GM23338 (cell line): ENCODE data around the gene DPF3. TPM values are rescaled to one million over a fixed set of nuclear protein-coding genes. Genes with fewer than 3 reads are reported as not detected.

ENCODE experiments used
- ATAC-seq: fragments of 200-7000 bp; cut with Tn5 transposase; 3 replicates; pipeline ENCODE4 v1.9.1; 2020
- DNase-seq: peaks from one replicate; pipeline ENCODE4 v3.0.0-alpha.2; 2015; ENCODE audit warnings: low spot score
- H2AFZ ChIP-seq: fragments of 200-600 bp; sonication (generic); 2 replicates; pipeline ENCODE4 v1.8.0; 2016; ENCODE audit warnings: antibody characterized with exemption, mild to moderate bottlenecking, moderate library complexity
- H3F3A ChIP-seq: fragments of 200-600 bp; sonication (generic); replicated peaks from 2 replicates; pipeline ENCODE4 v1.8.0; 2017; ENCODE audit warnings: antibody characterized with exemption, mixed run types, low read depth
- H3K27ac ChIP-seq: fragments of 200-600 bp; sonication (generic); 2 replicates; pipeline ENCODE4 v1.6.1; 2016; ENCODE audit warnings: low read depth
- H3K27me3 ChIP-seq: fragments of 200-600 bp; sonication (generic); 2 replicates; pipeline ENCODE4 v1.8.0; 2016; ENCODE audit warnings: mild to moderate bottlenecking, mixed run types, moderate library complexity; ENCODE audit not compliant: insufficient read depth
- H3K36me3 ChIP-seq: fragments of 200-600 bp; sonication (generic); 2 replicates; pipeline ENCODE4 v1.8.0; 2016; ENCODE audit warnings: mild to moderate bottlenecking; ENCODE audit not compliant: insufficient read depth
- H3K4me1 ChIP-seq: fragments of 200-600 bp; sonication (generic); 2 replicates; pipeline ENCODE4 v1.8.0; 2016; ENCODE audit warnings: mild to moderate bottlenecking, moderate library complexity; ENCODE audit not compliant: insufficient read depth
- H3K4me2 ChIP-seq: fragments of 200-600 bp; sonication (generic); 2 replicates; pipeline ENCODE4 v1.7.1; 2017; ENCODE audit warnings: mixed run types
- H3K4me3 ChIP-seq: fragments of 200-600 bp; sonication (generic); 2 replicates; pipeline ENCODE4 v1.6.1; 2016; ENCODE audit warnings: mixed run types
- H3K79me2 ChIP-seq: fragments of 200-600 bp; sonication (generic); replicated peaks from 2 replicates; pipeline ENCODE4 v1.8.0; 2017; ENCODE audit warnings: mild to moderate bottlenecking; ENCODE audit not compliant: insufficient read depth
- H3K9me2 ChIP-seq: fragments of 200-600 bp; sonication (generic); 2 replicates; pipeline ENCODE4 v1.8.0; 2017; ENCODE audit not compliant: insufficient read depth
- H4K20me1 ChIP-seq: fragments of 200-600 bp; sonication (generic); replicated peaks from 2 replicates; pipeline ENCODE4 v1.8.0; 2017; ENCODE audit warnings: mild to moderate bottlenecking; ENCODE audit not compliant: insufficient read depth
- H3K27ac Mint-ChIP-seq: 2 replicates; pipeline ENCODE4 v1.8.0; 2020; ENCODE audit warnings: inconsistent platforms, mild to moderate bottlenecking, moderate library complexity, mixed read lengths
- H3K27me3 Mint-ChIP-seq: 3 replicates; pipeline ENCODE4 v1.8.0; 2022; ENCODE audit warnings: low read depth, mild to moderate bottlenecking, moderate library complexity, mixed read lengths, inconsistent platforms; ENCODE audit not compliant: insufficient read depth, poor library complexity
- H3K36me3 Mint-ChIP-seq: 3 replicates; pipeline ENCODE4 v1.8.0; 2021; ENCODE audit warnings: low read depth, mild to moderate bottlenecking, inconsistent platforms, moderate library complexity, mixed read lengths
- H3K4me1 Mint-ChIP-seq: 3 replicates; pipeline ENCODE4 v1.8.0; 2020; ENCODE audit warnings: mild to moderate bottlenecking, inconsistent platforms, mixed read lengths
- H3K4me3 Mint-ChIP-seq: 3 replicates; pipeline ENCODE4 v1.8.0; 2021; ENCODE audit warnings: moderate library complexity, mild to moderate bottlenecking, inconsistent platforms, mixed read lengths
- H3K9me3 Mint-ChIP-seq: 3 replicates; pipeline ENCODE4 v1.8.0; 2020; ENCODE audit warnings: moderate library complexity, mild to moderate bottlenecking, inconsistent platforms, mixed read lengths
- ETS1 ChIP-seq: IDR thresholded peaks from 2 replicates; pipeline ENCODE4 v1.6.1; 2016; ENCODE audit warnings: antibody characterized with exemption
- JUNB ChIP-seq: IDR thresholded peaks from one replicate; pipeline ENCODE4 v1.6.1; 2016; ENCODE audit warnings: antibody characterized with exemption; ENCODE audit not compliant: unreplicated experiment
- POLR2AphosphoS5 ChIP-seq: IDR thresholded peaks from 2 replicates; pipeline ENCODE4 v1.6.1; 2016; ENCODE audit warnings: antibody characterized with exemption, low read depth
- STAT1 ChIP-seq: IDR thresholded peaks from one replicate; pipeline ENCODE4 v1.6.1; 2016; ENCODE audit warnings: antibody characterized with exemption; ENCODE audit not compliant: unreplicated experiment
- ZNF114 ChIP-seq: fragments of 250-450 bp; sonication (Bioruptor Pico); IDR thresholded peaks from 2 replicates; pipeline ENCODE4 v1.5.0; 2020; ENCODE audit warnings: mild to moderate bottlenecking, moderate library complexity
- polyA plus RNA-seq: library from polyadenylated mRNA; unstranded; fragments of >200 nt; fragmentation: Nextera tagmentation; extraction: Ambion mirVana; gene quantifications from 2 replicates; pipeline ENCODE4 v1.2.1, GENCODE V29; 2016
- total RNA-seq: library from RNA; depleted of rRNA; stranded (reverse); fragments of >200 nt; shearing (Covaris generic); gene quantifications from 2 replicates; pipeline ENCODE4 v1.2.3, GENCODE V29; 2014
- TF ChIP-seq, protein P1 (sequence below), 2 experiments: fragments of 200-600 bp in 1 of 2; sonication (generic) in 1 of 2; conservative IDR thresholded peaks; 2 replicates each; pipeline versions ENCODE4 v1.5.1 to v1.6.1; 2016 to 2017; ENCODE audit warnings: antibody characterized with exemption in 2 of 2, low read depth in 2 of 2, mild to moderate bottlenecking in 2 of 2, moderate library complexity in 1 of 2

Gene DPF3
- total and polyA plus RNA-seq, 2 experiments from 2014 or later, result 0.18 to 1.0 TPM

DNA sequence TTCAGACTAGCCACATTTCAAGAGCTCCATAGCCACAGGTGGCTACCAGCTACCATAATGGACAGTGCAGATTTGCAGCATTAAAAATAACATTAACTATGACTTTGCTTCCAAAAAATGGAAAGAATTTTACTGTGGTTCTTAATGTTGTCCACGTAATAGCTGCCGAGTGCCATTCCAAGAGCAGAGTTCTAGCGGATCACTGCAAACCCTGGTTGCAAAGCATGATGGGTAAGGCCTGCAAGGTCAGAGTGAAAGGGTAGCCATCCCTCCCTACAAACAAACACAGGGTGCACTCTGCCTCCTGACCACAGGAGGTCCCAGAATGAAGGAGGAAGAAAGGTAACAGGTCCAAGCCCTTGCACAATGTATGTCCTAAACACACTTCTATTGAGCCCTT lies 157.6 kb downstream of the DPF3 start:
- H3K4me3 Mint-ChIP-seq, result no peak overlapping the region
- Histone ChIP-seq H3K27ac (no peak overlapping the region), H3K79me2 (no peaks in the 10 kb centered on the region), H3K27me3 (no peaks in the 10 kb centered on the region), H3F3A (no peaks in the 10 kb centered on the region), H2AFZ (no peak overlapping the region), H3K4me3 (no peak overlapping the region), H3K36me3 (no peaks in the 10 kb centered on the region), H4K20me1 (no peaks in the 10 kb centered on the region), H3K4me1 (no peaks in the 10 kb centered on the region), H3K4me2 (no peak overlapping the region), H3K9me2 (no peaks in the 10 kb centered on the region)
- peak; percentile 22; the same call in 1 of the 3 replicates for ATAC-seq
- no peak overlapping the region for H3K27ac Mint-ChIP-seq
- peaks cover 2% of the 10 kb centered on the region; the same call in 1 of the 3 replicates for H3K4me1 Mint-ChIP-seq
- peaks cover 4% of the 10 kb centered on the region for H3K27me3 Mint-ChIP-seq
- no peaks in the 10 kb centered on the region for H3K9me3 Mint-ChIP-seq
- no peaks in the 10 kb centered on the region for H3K36me3 Mint-ChIP-seq
- TF ChIP-seq POLR2AphosphoS5, result no peak
- TF ChIP-seq ZNF114 (CRISPR knock-in tag), result no peak
- no peak for TF ChIP-seq ETS1
- TF ChIP-seq, protein P1, sequence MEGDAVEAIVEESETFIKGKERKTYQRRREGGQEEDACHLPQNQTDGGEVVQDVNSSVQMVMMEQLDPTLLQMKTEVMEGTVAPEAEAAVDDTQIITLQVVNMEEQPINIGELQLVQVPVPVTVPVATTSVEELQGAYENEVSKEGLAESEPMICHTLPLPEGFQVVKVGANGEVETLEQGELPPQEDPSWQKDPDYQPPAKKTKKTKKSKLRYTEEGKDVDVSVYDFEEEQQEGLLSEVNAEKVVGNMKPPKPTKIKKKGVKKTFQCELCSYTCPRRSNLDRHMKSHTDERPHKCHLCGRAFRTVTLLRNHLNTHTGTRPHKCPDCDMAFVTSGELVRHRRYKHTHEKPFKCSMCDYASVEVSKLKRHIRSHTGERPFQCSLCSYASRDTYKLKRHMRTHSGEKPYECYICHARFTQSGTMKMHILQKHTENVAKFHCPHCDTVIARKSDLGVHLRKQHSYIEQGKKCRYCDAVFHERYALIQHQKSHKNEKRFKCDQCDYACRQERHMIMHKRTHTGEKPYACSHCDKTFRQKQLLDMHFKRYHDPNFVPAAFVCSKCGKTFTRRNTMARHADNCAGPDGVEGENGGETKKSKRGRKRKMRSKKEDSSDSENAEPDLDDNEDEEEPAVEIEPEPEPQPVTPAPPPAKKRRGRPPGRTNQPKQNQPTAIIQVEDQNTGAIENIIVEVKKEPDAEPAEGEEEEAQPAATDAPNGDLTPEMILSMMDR (conservative IDR thresholded peaks at IDR 0.05; ENCODE audit: low read depth in 2 of 2), result 0 out of 4 replicates have a peak, but pooled peaks of 1 of the 2 experiments have one; percentile 4
- no peak for TF ChIP-seq STAT1
- DNase-seq, result peak; percentile 11

DNA sequence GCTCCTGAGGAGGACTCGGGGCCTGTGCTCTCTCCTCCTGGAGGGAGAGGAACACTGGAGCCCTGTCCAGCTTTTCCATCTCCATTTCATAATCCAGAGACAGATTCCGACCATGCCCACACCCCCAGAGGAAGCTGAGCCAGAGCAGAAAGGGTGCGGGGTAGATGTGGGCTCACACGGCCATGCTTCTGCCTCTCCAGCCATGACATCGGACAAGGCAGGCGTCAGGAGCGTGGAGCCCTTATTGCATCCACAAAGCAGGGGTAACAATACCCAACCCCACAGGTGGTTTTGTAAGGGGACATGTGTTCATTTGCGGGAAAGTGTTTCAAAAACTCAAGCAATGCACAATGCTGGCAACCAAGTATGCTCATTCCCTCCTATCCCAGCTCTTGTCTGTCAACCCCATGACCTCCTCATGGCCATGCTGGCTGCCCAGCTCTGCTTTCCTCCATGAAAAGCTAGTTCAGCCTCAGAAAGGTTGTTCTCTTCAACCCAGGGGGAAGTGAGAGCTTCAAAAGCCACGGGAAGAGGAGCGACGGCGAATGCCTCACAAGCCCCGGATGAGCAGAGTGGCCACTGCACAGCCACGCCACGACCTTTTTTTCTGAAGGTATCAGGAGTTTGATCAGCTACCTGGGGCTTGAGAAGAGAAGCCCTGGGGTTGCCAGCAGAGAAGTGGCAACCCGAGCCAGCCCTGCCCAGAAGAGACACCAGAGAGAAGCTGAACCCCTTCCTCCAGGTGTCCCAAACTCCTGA lies 161.7 kb downstream of the DPF3 start:
- Mint-ChIP-seq H3K36me3 (no peaks in the 10 kb centered on the region), H3K27ac (no peak overlapping the region), H3K9me3 (no peaks in the 10 kb centered on the region), H3K27me3 (peaks cover 7% of the 10 kb centered on the region), H3K4me1 (0 out of 3 replicates have a peak, but pooled peaks cover 2% of the 10 kb centered on the region), H3K4me3 (no peak overlapping the region)
- no peaks in the 10 kb centered on the region for H3K79me2 ChIP-seq
- no peak overlapping the region for H3K4me2 ChIP-seq
- no peaks in the 10 kb centered on the region for H3K27me3 ChIP-seq
- TF ChIP-seq JUNB, result no peak
- no peak for TF ChIP-seq ZNF114 (CRISPR knock-in tag)
- H3K4me1 ChIP-seq, result no peaks in the 10 kb centered on the region
- H3K36me3 ChIP-seq, result no peaks in the 10 kb centered on the region
- H3F3A ChIP-seq, result no peaks in the 10 kb centered on the region
- ATAC-seq (no peak), DNase-seq (no peak)
- no peak overlapping the region for H2AFZ ChIP-seq
- H3K4me3 ChIP-seq, result no peak overlapping the region
- no peak overlapping the region for H3K27ac ChIP-seq
- H4K20me1 ChIP-seq, result no peaks in the 10 kb centered on the region
- no peaks in the 10 kb centered on the region for H3K9me2 ChIP-seq
